ENCODE measurements around the gene MTCL1.

The MTCL1 gene

GRCh38 chr18:8667846-8668245 lies 37.5 kb upstream of the MTCL1 start:
- TF ChIP-seq CREB1 (IDR thresholded peaks at IDR 0.05; ENCODE audit: low read depth) (no peak), TEAD4 (IDR thresholded peaks at IDR 0.05) (no peak), TAF1 (IDR thresholded peaks at IDR 0.05; ENCODE audit: low read depth) (no peak), ZBTB7A (IDR thresholded peaks at IDR 0.05; ENCODE audit: low read depth) (no peak), RAD21 (IDR thresholded peaks at IDR 0.05; ENCODE audit: low read depth) (no peak), USF1 (IDR thresholded peaks at IDR 0.05) (no peak), TCF12 (IDR thresholded peaks at IDR 0.05; ENCODE audit: low read depth) (no peak), EGR1 (IDR thresholded peaks at IDR 0.05) (no peak), FOXM1 (IDR thresholded peaks at IDR 0.05; ENCODE audit: borderline replicate concordance, low read depth) (no peak), MAX (IDR thresholded peaks at IDR 0.05) (no peak), CEBPB (IDR thresholded peaks at IDR 0.05) (no peak), EP300 (IDR thresholded peaks at IDR 0.05; ENCODE audit: borderline replicate concordance) (no peak), YY1 (IDR thresholded peaks at IDR 0.05; ENCODE audit: low read depth) (no peak), NFIC (IDR thresholded peaks at IDR 0.05) (no peak)
- TF ChIP-seq, protein P1, sequence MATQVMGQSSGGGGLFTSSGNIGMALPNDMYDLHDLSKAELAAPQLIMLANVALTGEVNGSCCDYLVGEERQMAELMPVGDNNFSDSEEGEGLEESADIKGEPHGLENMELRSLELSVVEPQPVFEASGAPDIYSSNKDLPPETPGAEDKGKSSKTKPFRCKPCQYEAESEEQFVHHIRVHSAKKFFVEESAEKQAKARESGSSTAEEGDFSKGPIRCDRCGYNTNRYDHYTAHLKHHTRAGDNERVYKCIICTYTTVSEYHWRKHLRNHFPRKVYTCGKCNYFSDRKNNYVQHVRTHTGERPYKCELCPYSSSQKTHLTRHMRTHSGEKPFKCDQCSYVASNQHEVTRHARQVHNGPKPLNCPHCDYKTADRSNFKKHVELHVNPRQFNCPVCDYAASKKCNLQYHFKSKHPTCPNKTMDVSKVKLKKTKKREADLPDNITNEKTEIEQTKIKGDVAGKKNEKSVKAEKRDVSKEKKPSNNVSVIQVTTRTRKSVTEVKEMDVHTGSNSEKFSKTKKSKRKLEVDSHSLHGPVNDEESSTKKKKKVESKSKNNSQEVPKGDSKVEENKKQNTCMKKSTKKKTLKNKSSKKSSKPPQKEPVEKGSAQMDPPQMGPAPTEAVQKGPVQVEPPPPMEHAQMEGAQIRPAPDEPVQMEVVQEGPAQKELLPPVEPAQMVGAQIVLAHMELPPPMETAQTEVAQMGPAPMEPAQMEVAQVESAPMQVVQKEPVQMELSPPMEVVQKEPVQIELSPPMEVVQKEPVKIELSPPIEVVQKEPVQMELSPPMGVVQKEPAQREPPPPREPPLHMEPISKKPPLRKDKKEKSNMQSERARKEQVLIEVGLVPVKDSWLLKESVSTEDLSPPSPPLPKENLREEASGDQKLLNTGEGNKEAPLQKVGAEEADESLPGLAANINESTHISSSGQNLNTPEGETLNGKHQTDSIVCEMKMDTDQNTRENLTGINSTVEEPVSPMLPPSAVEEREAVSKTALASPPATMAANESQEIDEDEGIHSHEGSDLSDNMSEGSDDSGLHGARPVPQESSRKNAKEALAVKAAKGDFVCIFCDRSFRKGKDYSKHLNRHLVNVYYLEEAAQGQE (IDR thresholded peaks at IDR 0.05; ENCODE audit: low read depth), result no peak

- TF ChIP-seq RAD21 (IDR thresholded peaks at IDR 0.05; ENCODE audit: low read depth) (no peak), TAF1 (IDR thresholded peaks at IDR 0.05; ENCODE audit: low read depth) (no peak), YY1 (IDR thresholded peaks at IDR 0.05; ENCODE audit: low read depth) (no peak), TEAD4 (IDR thresholded peaks at IDR 0.05) (no peak), TCF12 (IDR thresholded peaks at IDR 0.05; ENCODE audit: low read depth) (no peak), CREB1 (IDR thresholded peaks at IDR 0.05; ENCODE audit: low read depth) (no peak), MAX (IDR thresholded peaks at IDR 0.05) (no peak), CEBPB (IDR thresholded peaks at IDR 0.05) (no peak)
- TF ChIP-seq, protein P1 (IDR thresholded peaks at IDR 0.05; ENCODE audit: low read depth), result no peak
These were observed 37.0 kb upstream of the MTCL1 start for GRCh38 chr18:8668381-8668780.

GRCh38 chr18:8669571-8669970 lies 35.8 kb upstream of the MTCL1 start:
- TF ChIP-seq CEBPB (IDR thresholded peaks at IDR 0.05), result no peak
- no peak for TF ChIP-seq MAX (IDR thresholded peaks at IDR 0.05)
- TF ChIP-seq, protein P1 (IDR thresholded peaks at IDR 0.05; ENCODE audit: low read depth), result no peak

GRCh38 chr18:8673256-8674209 lies 31.8 kb upstream of the MTCL1 start:
- TF ChIP-seq CREB1 (IDR thresholded peaks at IDR 0.05; ENCODE audit: low read depth) (no peak), RAD21 (IDR thresholded peaks at IDR 0.05; ENCODE audit: low read depth) (no peak), USF1 (IDR thresholded peaks at IDR 0.05) (no peak), EP300 (IDR thresholded peaks at IDR 0.05; ENCODE audit: borderline replicate concordance) (no peak), YY1 (IDR thresholded peaks at IDR 0.05; ENCODE audit: low read depth) (no peak), CEBPB (IDR thresholded peaks at IDR 0.05) (no peak)

Measured in Ishikawa (cell line).